ENCODE measurements around the gene PRKCE.

- TF ChIP-seq, protein P1, sequence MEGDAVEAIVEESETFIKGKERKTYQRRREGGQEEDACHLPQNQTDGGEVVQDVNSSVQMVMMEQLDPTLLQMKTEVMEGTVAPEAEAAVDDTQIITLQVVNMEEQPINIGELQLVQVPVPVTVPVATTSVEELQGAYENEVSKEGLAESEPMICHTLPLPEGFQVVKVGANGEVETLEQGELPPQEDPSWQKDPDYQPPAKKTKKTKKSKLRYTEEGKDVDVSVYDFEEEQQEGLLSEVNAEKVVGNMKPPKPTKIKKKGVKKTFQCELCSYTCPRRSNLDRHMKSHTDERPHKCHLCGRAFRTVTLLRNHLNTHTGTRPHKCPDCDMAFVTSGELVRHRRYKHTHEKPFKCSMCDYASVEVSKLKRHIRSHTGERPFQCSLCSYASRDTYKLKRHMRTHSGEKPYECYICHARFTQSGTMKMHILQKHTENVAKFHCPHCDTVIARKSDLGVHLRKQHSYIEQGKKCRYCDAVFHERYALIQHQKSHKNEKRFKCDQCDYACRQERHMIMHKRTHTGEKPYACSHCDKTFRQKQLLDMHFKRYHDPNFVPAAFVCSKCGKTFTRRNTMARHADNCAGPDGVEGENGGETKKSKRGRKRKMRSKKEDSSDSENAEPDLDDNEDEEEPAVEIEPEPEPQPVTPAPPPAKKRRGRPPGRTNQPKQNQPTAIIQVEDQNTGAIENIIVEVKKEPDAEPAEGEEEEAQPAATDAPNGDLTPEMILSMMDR (conservative IDR thresholded peaks at IDR 0.05), result no peak
- no peak for TF ChIP-seq EZH2 (IDR thresholded peaks at IDR 0.05; ENCODE audit: low read depth)
These were observed 129.3 kb downstream of the PRKCE start for GRCh38 chr2:45780541-45781463.
